GM18498 (cell line): ENCODE measurements around the gene ASTN2.

Experiments
- ATAC-seq: cut with Tn5 transposase; IDR thresholded peaks from one replicate; pipeline ENCODE4 v1.9.1; 2021; ENCODE audit warnings: mild to moderate bottlenecking, moderate library complexity; ENCODE audit not compliant: unreplicated experiment

ASTN2 gene, protein sequence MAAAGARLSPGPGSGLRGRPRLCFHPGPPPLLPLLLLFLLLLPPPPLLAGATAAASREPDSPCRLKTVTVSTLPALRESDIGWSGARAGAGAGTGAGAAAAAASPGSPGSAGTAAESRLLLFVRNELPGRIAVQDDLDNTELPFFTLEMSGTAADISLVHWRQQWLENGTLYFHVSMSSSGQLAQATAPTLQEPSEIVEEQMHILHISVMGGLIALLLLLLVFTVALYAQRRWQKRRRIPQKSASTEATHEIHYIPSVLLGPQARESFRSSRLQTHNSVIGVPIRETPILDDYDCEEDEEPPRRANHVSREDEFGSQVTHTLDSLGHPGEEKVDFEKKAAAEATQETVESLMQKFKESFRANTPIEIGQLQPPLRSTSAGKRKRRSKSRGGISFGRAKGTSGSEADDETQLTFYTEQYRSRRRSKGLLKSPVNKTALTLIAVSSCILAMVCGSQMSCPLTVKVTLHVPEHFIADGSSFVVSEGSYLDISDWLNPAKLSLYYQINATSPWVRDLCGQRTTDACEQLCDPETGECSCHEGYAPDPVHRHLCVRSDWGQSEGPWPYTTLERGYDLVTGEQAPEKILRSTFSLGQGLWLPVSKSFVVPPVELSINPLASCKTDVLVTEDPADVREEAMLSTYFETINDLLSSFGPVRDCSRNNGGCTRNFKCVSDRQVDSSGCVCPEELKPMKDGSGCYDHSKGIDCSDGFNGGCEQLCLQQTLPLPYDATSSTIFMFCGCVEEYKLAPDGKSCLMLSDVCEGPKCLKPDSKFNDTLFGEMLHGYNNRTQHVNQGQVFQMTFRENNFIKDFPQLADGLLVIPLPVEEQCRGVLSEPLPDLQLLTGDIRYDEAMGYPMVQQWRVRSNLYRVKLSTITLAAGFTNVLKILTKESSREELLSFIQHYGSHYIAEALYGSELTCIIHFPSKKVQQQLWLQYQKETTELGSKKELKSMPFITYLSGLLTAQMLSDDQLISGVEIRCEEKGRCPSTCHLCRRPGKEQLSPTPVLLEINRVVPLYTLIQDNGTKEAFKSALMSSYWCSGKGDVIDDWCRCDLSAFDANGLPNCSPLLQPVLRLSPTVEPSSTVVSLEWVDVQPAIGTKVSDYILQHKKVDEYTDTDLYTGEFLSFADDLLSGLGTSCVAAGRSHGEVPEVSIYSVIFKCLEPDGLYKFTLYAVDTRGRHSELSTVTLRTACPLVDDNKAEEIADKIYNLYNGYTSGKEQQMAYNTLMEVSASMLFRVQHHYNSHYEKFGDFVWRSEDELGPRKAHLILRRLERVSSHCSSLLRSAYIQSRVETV (N-terminal part only)

DNA sequence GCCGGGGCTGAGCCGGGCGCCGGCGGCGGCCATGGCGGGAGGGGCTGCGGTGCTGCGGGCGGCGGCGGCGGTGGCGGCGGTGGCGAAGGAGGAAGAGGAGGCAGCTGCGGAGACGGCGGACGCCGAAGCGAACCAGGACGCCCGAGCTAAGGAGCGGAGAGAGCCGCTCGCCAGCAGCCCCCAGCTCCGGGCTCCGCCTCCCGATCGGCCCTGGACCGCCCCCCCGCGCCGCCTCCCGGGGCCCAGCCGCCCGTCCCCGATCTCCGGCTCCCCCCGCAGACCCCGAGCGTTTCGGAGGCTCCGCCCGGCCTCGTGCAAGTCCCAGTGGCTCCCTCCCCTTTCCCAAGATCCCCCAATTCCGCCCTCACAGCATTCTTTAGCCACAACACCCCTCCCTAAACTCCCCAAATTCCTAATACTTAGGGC, at the start of gene ASTN2:
ASTN2 (minus strand) TSS at position 152 of the 426 bp plus-strand sequence; CDS start at position 33, 119 bp downstream.
- ATAC-seq = no peak

DNA sequence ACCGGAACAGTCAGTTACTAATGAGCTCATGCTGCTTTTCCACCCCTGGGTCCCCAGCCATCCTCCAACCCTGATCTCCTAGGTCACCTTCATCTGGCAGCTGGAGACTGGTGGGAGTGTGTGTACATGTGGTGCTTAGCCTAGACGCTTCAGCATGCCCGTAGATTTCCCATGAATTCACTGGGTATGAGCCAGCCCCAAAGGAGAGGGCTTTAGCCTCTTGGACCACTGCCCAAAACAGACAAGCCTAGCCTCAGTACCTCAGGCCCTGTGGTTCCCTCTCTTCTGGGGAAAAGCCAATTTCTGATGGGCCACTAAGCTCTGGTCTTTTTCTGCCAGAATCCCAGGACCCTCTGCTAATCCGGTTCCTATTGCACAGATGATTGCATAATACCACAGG, 48.0 kb upstream of the ASTN2 start:
- no peak for ATAC-seq

DNA sequence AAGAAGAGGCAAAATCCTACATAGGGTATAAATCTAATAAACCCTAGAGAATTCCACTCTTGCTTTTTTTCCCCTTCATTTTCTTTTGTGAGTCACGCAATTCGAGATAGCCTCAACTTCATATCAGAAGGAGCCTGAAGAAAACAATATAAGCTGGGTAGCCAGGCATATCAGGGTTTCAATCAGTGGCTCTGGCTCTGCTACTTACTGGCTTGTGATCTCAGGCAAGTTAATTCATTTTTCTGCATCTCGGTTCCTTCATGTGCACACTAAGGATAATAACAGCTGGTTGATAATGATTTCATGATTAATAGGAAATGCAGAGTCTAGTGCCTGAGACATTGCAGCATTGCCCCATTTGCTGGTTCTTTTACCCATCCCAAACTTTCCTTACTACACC, 46.5 kb upstream of the ASTN2 start:
- no peak for ATAC-seq

DNA sequence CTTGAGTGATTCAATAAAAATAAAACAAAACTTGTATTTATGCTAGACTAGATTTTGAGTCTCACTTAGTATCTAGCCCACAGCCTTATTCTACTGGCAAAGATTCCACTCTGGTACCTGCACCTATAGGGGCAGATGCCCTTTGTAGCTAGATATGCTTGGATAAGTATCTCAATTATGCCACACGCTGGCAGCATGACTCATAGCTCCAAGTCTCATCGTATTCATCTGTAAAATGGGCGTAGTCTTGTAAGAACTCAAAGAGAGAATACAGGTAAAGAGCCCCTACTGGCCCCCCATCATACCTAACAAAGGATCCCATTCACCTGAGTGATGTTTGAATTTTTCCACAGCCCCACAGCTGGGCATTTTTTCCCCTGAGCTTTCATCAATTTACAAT, 45.9 kb upstream of the ASTN2 start:
- no peak for ATAC-seq

DNA sequence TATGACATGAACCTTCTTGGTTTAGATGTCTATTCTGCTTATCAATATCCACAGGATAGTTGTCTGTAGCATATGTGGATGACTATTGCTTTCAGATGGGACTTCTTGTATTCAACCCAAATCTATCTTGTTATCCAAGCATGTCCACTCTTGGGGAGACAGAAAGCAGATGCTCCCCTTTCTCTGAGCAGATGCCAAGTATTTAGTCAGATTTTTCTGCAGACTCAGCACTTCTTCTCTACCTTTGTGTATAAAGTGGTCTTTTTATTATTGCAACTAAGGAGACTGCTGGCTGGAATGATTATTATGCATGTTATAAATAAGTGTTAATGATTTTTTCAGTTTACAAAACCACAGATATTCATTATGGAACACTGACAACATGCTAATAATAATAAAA, 45.1 kb upstream of the ASTN2 start:
- ATAC-seq = no peak

DNA sequence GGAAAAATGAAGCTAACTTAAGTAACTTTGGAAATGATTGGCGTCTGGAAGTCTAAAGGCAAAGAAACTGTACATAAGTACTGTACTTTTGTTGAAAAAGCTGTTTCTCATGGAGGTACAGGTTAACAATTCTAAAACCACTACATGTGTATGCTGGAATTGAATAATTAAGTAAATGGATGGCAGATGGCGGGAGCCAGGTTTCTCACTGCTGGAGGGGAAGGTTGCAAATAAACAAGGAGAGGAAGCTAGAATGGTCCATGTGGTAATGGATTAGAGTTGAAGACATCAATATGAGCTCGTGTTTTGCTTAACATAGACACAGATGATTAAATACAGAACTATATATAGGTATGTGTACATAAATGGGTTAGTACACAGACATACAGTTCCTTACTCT, 43.2 kb upstream of the ASTN2 start:
- no peak for ATAC-seq

DNA sequence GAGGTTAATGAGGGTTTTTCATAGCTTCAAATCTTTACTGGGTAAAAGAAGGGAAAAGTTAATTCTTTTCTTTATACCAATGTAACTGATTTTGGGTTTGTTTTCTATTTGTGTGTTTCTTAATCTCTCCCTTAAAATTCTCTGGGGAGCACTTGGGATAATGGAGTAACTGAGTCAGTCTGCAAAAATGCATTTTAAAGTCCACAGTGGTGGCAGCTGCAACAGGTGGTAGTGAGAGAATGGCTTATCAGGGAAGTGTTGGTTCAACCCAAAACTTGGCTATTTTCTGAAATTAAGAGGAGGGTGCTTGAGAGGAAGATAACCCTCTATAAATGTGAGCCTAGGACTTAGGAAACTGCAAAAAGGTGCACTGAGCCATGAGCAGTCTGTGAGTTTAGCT, 39.9 kb upstream of the ASTN2 start:
- no peak for ATAC-seq

DNA sequence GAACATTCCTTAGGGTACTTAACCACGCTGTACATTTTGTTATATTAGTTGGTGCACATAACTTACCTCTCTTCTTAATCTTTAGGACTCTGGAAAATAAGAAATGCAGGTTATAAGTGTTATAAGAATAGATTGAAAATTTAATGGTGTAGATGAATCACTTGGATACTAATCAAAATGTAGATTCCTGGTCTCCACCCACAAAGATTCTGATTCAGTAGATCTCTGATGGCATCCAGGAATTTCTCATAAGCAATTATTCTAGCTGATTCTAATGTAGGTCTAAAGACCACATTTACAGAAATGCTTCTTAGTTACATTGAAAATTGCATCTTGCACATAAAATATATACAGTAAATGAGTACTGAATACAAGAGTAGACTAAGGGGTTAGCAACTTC, 38.9 kb upstream of the ASTN2 start:
- ATAC-seq = no peak

DNA sequence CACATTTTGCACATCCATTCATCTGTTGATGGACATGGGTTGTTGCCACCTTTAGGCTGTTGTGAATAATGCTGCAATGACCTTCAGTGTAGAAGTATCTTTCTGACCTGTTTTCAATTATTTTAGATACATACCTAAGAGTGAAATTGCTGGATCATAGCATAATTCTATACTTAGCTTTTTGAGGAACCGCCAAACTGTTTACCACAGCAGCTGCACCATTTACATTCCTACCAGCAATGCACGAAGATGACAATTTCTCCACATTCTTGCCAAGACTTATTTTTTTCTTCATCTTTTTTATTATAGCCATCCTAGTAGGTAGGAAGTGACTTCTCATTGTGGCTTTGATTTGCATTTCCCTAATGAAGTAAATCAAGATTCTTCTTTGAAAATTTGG, 36.5 kb upstream of the ASTN2 start:
- no peak for ATAC-seq

DNA sequence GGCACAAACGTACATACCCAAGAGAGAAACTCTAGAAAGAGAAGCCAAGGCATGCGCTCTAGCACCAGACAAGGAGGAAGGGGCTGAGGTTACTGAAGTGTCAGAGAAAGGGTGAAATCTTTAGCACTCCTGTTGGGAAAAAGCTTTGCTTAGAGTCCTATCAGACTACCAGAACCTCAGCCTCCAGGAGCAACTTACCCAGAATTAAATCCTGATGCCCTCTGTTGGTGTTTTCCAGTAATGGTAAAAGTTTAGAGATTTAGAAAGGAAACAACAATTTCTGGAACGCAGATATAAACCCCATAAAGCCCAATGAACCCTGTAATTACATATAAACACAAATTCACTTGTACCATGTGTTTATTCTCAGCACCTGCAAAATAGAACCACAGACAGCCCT, 33.2 kb upstream of the ASTN2 start:
- ATAC-seq = no peak

DNA sequence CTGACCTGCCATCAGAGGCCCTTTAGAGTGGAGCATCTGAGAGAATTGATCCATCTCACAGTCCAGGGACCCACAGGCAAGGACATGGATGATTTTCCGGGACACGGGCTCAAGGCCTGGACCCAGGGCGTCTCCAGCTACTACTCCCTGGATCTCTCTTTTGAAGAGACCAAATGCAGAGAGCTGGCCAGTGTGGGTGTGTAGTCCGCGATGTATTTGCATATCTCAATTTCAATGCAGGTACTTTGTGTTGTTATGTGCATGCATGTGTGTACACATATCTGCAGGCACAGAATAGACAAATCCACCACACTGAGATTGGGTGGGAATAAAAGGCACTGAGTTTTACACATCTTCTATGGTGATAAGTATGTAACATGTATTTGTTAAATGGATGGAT, 30.8 kb upstream of the ASTN2 start:
- no peak for ATAC-seq

DNA sequence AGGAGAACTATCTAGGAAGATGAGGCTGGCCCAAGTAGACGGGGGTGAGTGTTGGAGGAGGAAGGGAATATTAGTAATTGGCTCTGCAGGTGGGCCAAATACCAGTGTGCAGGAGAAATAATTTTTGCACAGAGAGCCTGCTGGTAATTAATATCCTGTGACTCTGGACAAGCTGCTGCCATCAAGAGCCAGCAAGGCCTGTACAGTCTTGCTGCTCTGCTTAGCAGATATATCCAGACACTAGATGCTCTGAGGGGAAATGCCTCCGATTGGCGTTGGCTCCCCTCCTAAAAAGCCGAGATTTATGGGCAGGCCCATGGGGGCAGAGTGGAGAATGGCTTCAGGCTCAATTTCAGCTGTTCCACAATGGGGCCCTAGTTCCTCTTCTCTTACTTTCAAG, 29.6 kb upstream of the ASTN2 start:
- ATAC-seq = no peak

DNA sequence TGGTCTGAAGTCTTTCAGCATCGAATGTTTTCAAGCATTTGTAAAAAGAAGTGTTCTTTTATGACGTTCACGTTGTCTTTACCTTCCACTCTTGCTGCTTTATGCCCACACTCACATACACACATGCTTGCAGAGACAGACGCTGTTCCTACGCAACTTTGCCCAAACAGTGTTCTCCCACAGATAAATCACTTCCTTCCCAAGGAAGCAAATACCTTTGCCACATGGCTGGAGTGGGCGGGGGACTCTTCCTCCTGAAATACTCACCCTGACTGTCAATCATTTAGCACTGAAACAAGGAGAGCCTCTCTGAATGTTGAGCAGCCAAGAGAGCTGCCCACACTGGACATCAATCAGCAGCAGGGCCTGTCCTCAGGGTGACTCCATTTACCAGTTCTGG, 22.4 kb upstream of the ASTN2 start:
- ATAC-seq = no peak

DNA sequence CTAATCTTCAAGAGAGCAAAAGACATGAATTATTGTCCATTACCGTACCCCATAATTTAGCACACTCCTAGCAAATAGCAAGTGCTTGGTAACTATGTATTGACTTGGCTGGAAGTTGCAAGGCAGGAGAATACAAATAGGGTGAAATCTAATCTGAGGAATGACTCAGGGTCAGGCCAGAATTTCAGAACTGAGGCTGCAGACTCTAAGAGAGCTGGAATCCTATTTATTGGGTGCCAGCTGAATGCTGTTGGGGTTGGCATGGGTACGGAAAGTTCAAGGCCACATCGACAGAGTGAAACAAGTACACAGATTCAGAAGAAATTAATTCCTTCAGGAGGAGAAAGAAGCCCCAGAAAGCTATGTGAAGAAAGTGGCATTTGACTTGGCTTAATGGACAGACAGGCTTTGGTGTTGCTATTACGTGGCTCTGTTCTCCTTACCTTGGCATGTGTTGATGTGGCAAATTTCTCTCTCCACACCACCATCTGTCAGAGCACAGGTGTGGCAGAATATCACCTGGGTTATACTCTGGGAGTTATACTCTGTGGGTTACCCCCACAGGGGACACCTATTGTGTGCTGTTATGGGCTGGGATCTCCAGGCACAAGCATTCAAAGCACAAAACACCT, 20.9 kb upstream of the ASTN2 start:
- no peak for ATAC-seq

DNA sequence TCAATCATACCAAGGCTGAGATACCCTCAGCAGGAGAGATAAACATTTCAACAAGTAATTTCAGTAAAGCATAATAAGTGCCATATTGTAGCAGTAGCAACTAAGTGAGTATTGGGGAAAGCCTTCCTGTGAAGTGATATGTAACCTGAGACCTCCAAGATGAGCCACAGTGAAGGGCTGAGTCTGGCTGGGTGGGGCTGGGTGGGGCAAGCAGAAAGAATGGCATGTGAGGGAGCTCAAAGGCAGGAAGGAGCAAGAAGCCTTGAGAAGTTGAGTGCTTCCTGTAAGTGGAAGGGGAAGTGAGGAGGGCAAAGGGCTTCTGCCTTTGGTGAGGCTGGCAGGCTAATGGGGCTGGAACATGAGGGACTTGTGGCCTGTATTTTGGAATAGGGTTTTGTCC, 19.7 kb upstream of the ASTN2 start:
- ATAC-seq = no peak

DNA sequence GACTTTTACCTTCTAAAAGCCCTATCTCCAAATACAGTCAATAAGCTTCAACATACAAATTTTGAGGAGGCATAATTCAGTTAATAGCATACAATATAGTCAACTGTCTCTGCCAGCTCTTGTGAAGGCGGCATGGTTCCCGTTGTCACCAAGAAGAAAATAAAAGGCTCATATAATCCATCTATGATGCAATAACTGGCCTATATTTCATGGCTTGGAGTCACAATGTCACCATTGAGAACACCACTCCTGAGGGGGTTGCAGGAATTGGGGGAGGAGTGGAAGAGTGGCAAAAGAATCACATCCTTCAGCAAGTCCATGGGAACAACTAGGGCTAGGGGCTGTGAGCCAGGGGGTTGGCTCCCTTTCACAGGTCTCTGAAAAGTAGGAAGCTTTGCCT, 16.0 kb upstream of the ASTN2 start:
- ATAC-seq = no peak

DNA sequence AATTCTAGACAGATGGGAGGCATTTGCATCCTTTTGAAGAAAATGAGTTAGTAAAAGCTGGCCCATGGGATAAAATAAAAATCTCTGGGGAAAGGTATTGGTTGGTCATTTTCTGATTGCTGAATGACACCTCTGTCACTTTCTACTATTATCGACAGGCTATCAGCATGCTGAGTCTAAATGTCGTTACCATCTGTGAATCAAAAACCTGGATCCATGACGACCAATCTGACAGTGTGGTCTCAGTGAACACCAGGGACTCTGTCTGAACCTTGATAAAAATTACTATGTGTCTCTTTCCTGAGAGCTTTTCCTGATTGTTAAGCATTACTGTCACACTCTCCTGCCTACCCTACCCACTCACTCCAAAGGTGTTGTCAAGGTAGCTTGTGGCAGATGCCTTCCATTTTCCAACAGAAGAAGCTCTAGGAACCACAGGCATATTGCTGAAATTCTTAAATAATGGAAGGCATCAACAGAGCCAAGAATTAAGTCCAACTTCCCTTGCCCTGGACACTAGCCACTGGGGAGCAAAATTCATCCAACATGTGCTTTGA, 12.6 kb upstream of the ASTN2 start:
- ATAC-seq = no peak

DNA sequence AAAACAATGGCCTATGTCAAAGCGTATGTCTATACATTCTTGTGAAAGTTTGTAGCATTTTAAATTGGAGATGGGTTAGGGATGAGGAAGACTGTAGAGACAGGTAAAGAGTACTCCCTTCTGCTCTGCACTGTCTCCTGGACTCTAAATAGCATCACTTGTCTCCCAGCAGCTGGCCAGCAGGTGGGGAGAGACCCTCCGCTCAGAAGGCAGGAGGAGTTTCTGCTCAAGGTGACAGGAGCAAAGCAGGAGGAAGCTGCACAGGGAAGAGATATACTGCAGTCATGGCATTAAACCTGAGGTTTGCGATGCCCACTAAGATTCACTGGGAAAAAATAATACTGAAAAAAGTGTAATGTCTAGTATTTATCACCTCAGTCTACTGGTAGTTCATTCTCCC, 10.7 kb upstream of the ASTN2 start:
- no peak for ATAC-seq

DNA sequence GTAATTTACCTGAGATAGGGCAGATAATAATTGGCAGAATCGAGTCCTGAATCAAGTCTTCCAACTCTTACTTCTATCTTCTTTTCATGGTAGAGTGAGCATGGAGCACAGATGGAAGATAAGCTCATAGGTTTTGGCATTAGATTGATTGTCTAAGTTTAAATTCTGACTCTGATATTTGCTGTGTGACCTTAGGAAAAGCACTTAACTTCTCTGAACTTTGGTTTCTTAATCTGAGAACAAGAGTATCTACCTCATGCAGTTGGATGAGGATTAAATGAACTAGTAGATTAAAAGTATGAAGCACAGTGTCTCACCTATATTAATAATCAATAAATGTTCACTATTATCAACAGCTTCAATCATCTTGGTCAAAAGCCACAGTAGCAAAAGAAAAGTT, 9.4 kb upstream of the ASTN2 start:
- ATAC-seq = no peak

DNA sequence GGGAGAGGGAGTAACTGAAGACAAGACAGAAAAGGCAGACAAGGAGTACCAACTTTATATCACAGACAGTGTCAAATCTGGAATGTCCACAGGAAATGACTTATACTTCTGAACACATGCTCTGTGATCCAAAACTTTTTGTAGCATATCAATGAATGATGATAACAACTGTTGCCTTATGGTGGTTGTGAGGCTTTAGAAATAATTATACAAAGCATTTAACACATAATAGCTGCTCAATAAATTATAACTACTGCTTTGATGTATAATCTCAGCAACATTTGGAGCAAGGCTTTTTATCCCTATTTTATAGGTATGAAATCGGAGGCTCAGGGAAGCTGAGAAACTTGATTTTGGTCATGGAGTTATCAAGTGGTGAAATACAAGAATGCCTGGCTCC, 3.3 kb upstream of the ASTN2 start:
- ATAC-seq = no peak

DNA sequence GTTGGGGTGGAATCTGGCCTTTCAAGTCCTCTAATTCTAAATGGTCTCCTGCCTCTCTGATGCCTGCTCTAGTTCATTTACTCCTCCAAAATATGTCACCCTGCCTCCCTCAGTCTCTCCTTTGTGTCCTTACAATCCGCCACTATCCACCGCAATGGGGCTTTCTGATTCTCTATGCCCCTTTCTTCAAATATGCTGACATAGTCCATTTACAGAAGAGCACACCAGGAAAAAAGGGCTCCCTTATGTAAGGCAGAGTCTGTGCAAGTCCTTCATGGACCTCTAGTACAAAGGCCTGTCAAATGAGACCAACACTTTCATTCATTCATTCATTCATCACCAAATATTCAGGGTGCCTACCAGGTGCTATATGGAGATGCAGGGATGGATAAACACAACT, 2.0 kb upstream of the ASTN2 start:
- ATAC-seq = no peak
